PC-3 (cell line): ENCODE results near the gene STX4. TPM values are rescaled to one million over a fixed set of nuclear protein-coding genes. Genes with fewer than 3 reads are reported as not detected.

ENCODE experiments used
- ATAC-seq: fragments of 200-7000 bp; cut with Tn5 transposase; 2 replicates; pipeline ENCODE4 v1.9.1; 2020; ENCODE audit warnings: mild to moderate bottlenecking, moderate library complexity
- BruUV-seq: library from RNA; stranded (reverse); fragments of 400-500 nt; replicated peaks from 2 replicates; lab custom pipeline; 2021; lab: Mats Ljungman, UMichigan
- CTCF ChIA-PET: fragments of 300-600 bp; sonication (Branson Sonifier 250); formaldehyde crosslinking; loops from one replicate; lab custom pipeline; 2022; ENCODE audit warnings: antibody characterized with exemption; lab: Charles Lee
- POLR2A ChIA-PET: fragments of 300-600 bp; sonication (Branson Sonifier 250); formaldehyde crosslinking; loops from one replicate; lab custom pipeline; 2022; ENCODE audit warnings: antibody characterized with exemption; ENCODE audit not compliant: unreplicated experiment; lab: Charles Lee
- DNase-seq: peaks from one replicate; pipeline ENCODE4 v3.0.0-alpha.2; 2015
- H2AFZ ChIP-seq: fragments of 300-600 bp; sonication (generic); 2 replicates; pipeline ENCODE4 v1.6.0; 2016; ENCODE audit warnings: antibody characterized with exemption, low read length
- H3F3A ChIP-seq: fragments of 300-600 bp; sonication (generic); one replicate; pipeline ENCODE4 v1.6.0; 2017; ENCODE audit warnings: antibody characterized with exemption, low read length, control low read depth, mild to moderate bottlenecking; ENCODE audit not compliant: unreplicated experiment
- H3K27ac ChIP-seq: fragments of 300-600 bp; sonication (generic); 2 replicates; pipeline ENCODE4 v1.5.1; 2016; ENCODE audit warnings: mild to moderate bottlenecking, low read length
- H3K27me3 ChIP-seq: fragments of 300-600 bp; sonication (generic); 2 replicates; pipeline ENCODE4 v1.6.1; 2016; ENCODE audit warnings: low read length, mixed read lengths
- H3K36me3 ChIP-seq: fragments of 300-600 bp; sonication (generic); 2 replicates; pipeline ENCODE4 v1.6.1; 2016; ENCODE audit warnings: low read depth, mixed run types, low read length, mixed read lengths
- H3K4me1 ChIP-seq: fragments of 300-600 bp; sonication (generic); 2 replicates; pipeline ENCODE4 v1.5.1; 2016; ENCODE audit warnings: low read length; ENCODE audit not compliant: insufficient read depth
- H3K4me2 ChIP-seq: fragments of 300-600 bp; sonication (generic); 2 replicates; pipeline ENCODE4 v1.6.0; 2016; ENCODE audit warnings: low read length
- H3K4me3 ChIP-seq: fragments of 300-600 bp; sonication (generic); 2 replicates; pipeline ENCODE4 v1.5.1; 2016; ENCODE audit warnings: mild to moderate bottlenecking, low read length, mixed read lengths
- H3K79me2 ChIP-seq: fragments of 300-600 bp; sonication (generic); 2 replicates; pipeline ENCODE4 v1.6.1; 2017; ENCODE audit warnings: low read length, mixed read lengths
- H3K9ac ChIP-seq: fragments of 300-600 bp; sonication (generic); 2 replicates; pipeline ENCODE4 v1.6.0; 2016; ENCODE audit warnings: mild to moderate bottlenecking, low read length
- H3K9me2 ChIP-seq: fragments of 300-600 bp; sonication (generic); replicated peaks from 2 replicates; pipeline ENCODE4 v1.6.1; 2016; ENCODE audit warnings: mixed run types, low read length, mixed read lengths
- H3K9me3 ChIP-seq: fragments of 300-600 bp; sonication (generic); 2 replicates; pipeline ENCODE4 v1.6.1; 2016; ENCODE audit warnings: low read length, mixed read lengths
- H4K20me1 ChIP-seq: fragments of 300-600 bp; sonication (generic); 2 replicates; pipeline ENCODE4 v1.6.1; 2016; ENCODE audit warnings: low read length, mixed read lengths
- EZH2 ChIP-seq: fragments of 300-600 bp; sonication (generic); IDR thresholded peaks from one replicate; pipeline ENCODE4 v1.6.1; 2017; ENCODE audit warnings: antibody characterized with exemption, mild to moderate bottlenecking, low read length; ENCODE audit not compliant: unreplicated experiment
- EZH2phosphoT487 ChIP-seq: fragments of 300-600 bp; sonication (generic); IDR thresholded peaks from 2 replicates; pipeline ENCODE4 v1.6.1; 2018; ENCODE audit warnings: mild to moderate bottlenecking, antibody characterized with exemption, low read length, borderline replicate concordance
- intact Hi-C: fragments of 100-400 bp; cut with micrococcal nuclease; formaldehyde crosslinking; loops from 2 replicates; pipeline ENCODE4 v1.9.0; 2023
- total RNA-seq: library from RNA; depleted of rRNA; stranded (reverse); fragments of >200 nt; gene quantifications from 2 replicates; pipeline ENCODE4 v1.2.3, GENCODE V29; 2014
- TF ChIP-seq, protein P1 (sequence below): fragments of 300-600 bp; sonication (generic); conservative IDR thresholded peaks from 2 replicates; pipeline ENCODE4 v1.5.1; 2017; ENCODE audit warnings: antibody characterized with exemption, low read depth, mild to moderate bottlenecking, low read length

STX4 gene
- total RNA-seq, 1 experiment from 2014 or later: 27.4 TPM

GRCh38 chr16:31086629-31086906, 53.2 kb downstream of the STX4 start:
- no peak for DNase-seq
- H3F3A ChIP-seq: no peaks in the 10 kb centered on the region
- intact Hi-C loops: no loop called here
- no peak overlapping the region for H3K4me2 ChIP-seq
- H3K4me1 ChIP-seq: no peaks in the 10 kb centered on the region
- no peak overlapping the region for H3K9ac ChIP-seq
- CTCF ChIA-PET: no interaction called here
- H3K79me2 ChIP-seq: no peaks in the 10 kb centered on the region; the same call in 1 of the 2 replicates
- no TSS peak for BruUV-seq
- H4K20me1 ChIP-seq: no peaks in the 10 kb centered on the region
- no peaks in the 10 kb centered on the region for H3K9me2 ChIP-seq
- no peak for ATAC-seq
- TF ChIP-seq, protein P1, sequence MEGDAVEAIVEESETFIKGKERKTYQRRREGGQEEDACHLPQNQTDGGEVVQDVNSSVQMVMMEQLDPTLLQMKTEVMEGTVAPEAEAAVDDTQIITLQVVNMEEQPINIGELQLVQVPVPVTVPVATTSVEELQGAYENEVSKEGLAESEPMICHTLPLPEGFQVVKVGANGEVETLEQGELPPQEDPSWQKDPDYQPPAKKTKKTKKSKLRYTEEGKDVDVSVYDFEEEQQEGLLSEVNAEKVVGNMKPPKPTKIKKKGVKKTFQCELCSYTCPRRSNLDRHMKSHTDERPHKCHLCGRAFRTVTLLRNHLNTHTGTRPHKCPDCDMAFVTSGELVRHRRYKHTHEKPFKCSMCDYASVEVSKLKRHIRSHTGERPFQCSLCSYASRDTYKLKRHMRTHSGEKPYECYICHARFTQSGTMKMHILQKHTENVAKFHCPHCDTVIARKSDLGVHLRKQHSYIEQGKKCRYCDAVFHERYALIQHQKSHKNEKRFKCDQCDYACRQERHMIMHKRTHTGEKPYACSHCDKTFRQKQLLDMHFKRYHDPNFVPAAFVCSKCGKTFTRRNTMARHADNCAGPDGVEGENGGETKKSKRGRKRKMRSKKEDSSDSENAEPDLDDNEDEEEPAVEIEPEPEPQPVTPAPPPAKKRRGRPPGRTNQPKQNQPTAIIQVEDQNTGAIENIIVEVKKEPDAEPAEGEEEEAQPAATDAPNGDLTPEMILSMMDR: no peak
- TF ChIP-seq EZH2phosphoT487 (no peak), EZH2 (no peak)
- POLR2A ChIA-PET: no interaction called here
- H3K9me3 ChIP-seq: no peaks in the 10 kb centered on the region
- no peaks in the 10 kb centered on the region for H3K27me3 ChIP-seq
- no peak overlapping the region for H3K27ac ChIP-seq
- no peak overlapping the region for H3K4me3 ChIP-seq
- peaks cover 3% of the 10 kb centered on the region; the same call in 1 of the 2 replicates for H3K36me3 ChIP-seq
- H2AFZ ChIP-seq: no peak overlapping the region

DNA sequence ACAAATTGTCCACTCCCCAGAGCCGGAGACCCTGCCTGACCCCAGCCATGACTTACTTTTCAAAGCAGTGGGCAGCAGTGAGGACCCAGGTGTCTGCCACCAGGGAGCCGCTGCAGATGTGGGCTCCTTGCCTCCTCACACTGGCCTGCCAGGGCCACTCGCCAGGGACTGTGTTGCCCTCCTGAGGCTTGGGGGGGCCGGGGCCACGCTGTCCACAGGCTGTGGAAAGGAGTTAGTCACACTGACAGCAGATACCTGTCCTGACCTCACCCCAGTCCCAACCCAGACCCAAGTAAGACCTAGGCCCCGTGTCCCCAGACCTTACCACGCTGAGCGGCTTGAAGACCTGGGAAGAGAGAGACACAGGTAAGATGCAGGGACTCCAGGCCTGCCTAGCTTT, 54.1 kb downstream of the STX4 start:
- Histone ChIP-seq H4K20me1 (0 out of 2 replicates have a peak, but pooled peaks cover under 1% of the 10 kb centered on the region), H3K9me2 (no peaks in the 10 kb centered on the region), H3F3A (no peaks in the 10 kb centered on the region), H3K27me3 (no peaks in the 10 kb centered on the region), H3K27ac (no peak overlapping the region), H3K4me3 (no peak overlapping the region), H2AFZ (no peak overlapping the region), H3K4me1 (no peaks in the 10 kb centered on the region), H3K9ac (no peak overlapping the region), H3K4me2 (no peak overlapping the region), H3K79me2 (peaks cover 4% of the 10 kb centered on the region), H3K9me3 (no peaks in the 10 kb centered on the region), H3K36me3 (peaks cover 3% of the 10 kb centered on the region; the same call in 1 of the 2 replicates)
- ATAC-seq (no peak), DNase-seq (no peak)
- ChIA-PET CTCF (no interaction called here), POLR2A (no interaction called here)
- BruUV-seq: no TSS peak
- TF ChIP-seq, protein P1: no peak
- TF ChIP-seq EZH2phosphoT487 (no peak), EZH2 (no peak)
- intact Hi-C loops: no loop called here

DNA sequence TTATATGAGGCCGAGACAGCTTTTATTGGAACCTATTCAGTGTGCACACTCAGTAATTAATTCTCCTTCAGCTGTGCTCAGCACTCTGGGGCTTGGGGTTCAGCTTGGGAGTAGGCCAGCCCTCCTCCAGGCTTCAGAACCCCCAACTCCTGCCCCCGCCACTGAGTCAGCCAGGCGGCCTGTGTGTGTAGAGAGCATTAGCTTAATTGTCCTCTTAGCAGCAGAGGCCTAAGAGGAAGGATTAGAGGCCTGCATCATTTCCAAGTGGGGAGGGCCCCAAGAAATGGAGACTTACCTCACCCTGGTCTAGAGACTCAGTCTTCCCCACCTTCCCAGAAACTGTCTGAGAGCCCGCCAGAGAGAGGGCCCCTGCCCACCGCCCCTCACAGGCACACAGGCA, 54.6 kb downstream of the STX4 start:
- no peaks in the 10 kb centered on the region for H3F3A ChIP-seq
- no peak overlapping the region for H2AFZ ChIP-seq
- no peaks in the 10 kb centered on the region for H3K27me3 ChIP-seq
- no peak overlapping the region for H3K27ac ChIP-seq
- H3K79me2 ChIP-seq: peaks cover 9% of the 10 kb centered on the region
- peaks cover 4% of the 10 kb centered on the region; the same call in 1 of the 2 replicates for H3K4me1 ChIP-seq
- ATAC-seq (no peak), DNase-seq (no peak)
- no peaks in the 10 kb centered on the region for H3K9me2 ChIP-seq
- H3K4me3 ChIP-seq: no peak overlapping the region
- peaks cover 3% of the 10 kb centered on the region; the same call in 1 of the 2 replicates for H3K36me3 ChIP-seq
- TF ChIP-seq EZH2phosphoT487 (no peak), EZH2 (no peak)
- TF ChIP-seq, protein P1: no peak
- H4K20me1 ChIP-seq: peaks cover 5% of the 10 kb centered on the region; the same call in 1 of the 2 replicates
- POLR2A ChIA-PET: no interaction called here
- no TSS peak for BruUV-seq
- CTCF ChIA-PET: no interaction called here
- H3K9ac ChIP-seq: no peak overlapping the region
- no peaks in the 10 kb centered on the region for H3K9me3 ChIP-seq
- intact Hi-C loops: no loop called here
- H3K4me2 ChIP-seq: no peak overlapping the region
